Dedifferentiated amniotic fluid mesenchymal stem cell (primary cell): ENCODE data around the gene TOR1A.
A peak's percentile ranks its signal among the peaks of the same experiment; 100 is the strongest.
"Not testable (repeated sequence)": the region's sequence is repeated elsewhere in the genome, so short reads cannot be mapped to it uniquely, and the experiment has no call there.

Experiments
- DNase-seq: peaks from one replicate; pipeline ENCODE4 v3.0.0-alpha.2; 2016; ENCODE audit errors: extremely low spot score

TOR1A gene

DNA sequence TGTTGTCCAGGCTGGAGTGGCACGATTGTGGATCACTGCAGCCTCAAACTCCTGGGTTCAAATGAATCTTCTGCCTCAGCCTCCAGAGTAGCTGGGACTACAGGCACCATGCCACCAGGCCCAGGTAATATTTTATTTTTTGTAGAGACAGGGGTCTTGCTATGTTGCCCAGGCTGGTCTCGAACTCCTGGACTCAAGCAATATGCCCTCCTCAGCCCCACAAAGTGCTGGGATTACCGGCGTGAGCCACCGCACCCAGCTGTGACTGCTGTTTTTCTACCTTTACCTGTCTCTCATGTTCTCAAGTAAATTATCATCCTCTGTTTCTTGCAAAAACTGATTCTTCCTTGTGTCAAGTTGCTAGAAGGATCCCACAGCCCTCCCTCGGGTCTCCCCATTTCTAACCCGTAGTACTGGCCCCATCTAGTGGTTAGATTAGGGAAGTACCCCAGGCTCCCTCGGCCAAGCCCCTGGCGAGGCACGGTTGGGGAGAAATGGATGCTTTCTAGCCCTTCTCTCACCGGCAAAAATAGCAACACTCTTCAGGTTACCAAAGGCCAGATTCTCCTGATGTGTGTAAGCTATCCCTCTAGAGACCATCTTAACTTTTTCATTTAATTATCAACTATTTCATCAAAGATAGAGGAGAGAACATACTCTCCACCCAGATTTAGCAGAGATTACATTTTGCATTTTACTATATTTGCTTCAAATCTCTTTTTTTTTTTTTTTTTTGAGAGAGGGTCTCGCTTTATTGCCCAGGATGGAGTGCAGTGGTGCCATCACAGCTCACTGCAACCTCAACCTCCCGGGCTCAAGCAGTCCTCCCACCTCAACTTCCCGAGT is 40.2 kb downstream of the TOR1A start:
- peak; percentile 75 for DNase-seq

DNA sequence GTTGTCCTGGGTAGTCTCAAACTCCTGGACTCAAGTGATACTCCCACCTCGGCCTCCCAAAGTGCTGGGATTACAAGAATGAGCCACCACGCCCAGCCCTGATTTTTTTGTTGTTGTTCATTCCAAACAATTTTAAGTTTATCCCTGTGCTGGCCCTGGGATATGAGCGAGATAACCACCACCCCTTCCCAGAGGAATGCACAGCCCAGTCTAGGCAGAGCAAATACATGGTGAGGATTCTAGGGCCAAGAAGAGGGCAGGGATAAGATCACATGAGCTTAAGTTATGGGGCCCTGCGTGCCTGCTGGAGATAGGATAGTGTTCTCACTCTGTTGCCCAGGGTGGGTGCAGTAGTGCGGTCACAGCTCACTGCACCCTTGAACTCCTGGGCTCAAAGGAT is 42.0 kb downstream of the TOR1A start:
- no peak for DNase-seq

DNA sequence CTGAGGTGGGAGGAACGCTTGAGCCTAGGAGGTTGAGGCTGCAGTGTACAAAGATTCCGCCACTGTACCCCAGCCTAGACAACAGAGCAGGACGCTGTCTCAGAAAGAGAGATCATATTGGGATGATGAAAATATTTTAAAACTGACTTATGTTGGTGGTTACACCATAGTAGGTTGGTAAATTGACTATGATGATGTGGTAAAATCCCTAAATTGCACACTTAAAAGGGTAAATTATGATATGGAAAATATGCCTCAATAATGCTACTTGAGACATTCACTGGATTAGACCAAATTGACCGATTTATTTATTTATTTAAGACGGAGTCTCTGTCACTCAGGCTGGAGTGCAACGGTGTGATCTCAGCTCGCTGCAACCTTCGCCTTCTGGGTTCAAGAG is 42.8 kb downstream of the TOR1A start:
- no peak for DNase-seq

DNA sequence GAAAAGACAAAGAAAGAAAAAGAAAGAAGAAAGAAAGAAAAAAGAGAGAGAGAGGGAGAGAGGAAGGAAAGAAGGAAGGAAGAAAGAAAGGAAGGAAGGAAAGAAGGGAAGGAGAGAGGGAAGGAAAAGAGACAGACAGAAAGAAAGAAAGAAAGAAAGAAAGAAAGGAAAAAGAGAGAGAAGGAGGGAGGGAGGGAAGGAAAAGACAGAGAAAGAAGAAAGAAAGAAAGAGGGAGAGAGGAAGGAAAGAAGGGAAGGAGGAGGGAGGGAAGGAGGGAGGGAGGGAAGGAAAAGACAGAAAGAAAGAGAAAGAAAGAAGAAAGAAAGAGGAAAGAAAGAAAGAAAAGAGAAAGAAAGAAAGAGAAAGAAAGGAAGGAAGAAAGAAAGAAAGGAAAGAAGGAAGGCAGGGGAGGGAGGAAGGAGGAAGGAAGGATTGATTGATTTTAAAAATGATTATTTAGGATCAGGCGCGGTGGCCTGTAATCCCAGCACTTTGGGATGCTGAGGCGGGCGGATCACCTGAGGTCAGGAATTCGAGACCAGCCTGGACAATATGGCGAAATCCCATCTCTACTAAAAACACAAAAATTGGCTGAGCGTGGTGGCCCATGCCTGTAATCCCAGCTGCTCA is 44.3 kb downstream of the TOR1A start:
- no peak for DNase-seq

DNA sequence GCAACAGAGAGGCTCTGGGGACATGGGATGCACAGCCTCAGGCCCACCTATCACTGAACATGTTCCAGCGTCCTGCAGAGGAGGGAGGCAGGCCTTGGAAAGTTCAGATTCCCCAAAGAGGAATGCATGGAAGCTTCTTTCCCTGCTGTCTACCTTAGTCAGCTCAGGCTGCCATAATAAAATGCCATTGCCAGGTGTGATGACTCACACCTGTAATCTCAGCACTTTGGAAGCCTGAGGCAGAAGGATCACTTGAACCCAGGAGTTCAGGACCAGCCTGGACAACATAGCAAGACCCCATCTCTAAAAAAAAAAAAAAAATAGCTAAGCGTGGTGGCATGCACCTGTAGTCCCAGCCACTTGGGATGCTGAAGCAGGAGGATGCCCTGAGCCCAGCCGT is 45.5 kb downstream of the TOR1A start:
- no peak for DNase-seq

DNA sequence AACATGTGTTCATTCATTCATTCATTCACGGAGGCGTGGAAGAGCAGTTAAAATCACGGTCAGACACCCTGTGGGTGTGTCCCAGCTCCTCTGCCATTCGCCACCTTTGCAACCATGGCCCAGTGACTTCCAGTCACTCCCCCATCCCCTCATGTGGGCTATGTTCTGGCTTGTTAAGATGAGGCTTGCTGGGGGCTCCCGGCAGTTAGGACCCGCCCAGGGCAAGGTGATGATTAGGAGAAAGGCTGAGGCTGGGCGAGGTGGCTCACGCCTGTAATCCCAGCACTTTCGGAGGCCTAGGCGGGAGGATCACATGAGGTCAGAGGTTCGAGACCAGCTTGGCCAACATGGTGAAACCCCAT is 46.2 kb downstream of the TOR1A start:
- DNase-seq = no peak

DNA sequence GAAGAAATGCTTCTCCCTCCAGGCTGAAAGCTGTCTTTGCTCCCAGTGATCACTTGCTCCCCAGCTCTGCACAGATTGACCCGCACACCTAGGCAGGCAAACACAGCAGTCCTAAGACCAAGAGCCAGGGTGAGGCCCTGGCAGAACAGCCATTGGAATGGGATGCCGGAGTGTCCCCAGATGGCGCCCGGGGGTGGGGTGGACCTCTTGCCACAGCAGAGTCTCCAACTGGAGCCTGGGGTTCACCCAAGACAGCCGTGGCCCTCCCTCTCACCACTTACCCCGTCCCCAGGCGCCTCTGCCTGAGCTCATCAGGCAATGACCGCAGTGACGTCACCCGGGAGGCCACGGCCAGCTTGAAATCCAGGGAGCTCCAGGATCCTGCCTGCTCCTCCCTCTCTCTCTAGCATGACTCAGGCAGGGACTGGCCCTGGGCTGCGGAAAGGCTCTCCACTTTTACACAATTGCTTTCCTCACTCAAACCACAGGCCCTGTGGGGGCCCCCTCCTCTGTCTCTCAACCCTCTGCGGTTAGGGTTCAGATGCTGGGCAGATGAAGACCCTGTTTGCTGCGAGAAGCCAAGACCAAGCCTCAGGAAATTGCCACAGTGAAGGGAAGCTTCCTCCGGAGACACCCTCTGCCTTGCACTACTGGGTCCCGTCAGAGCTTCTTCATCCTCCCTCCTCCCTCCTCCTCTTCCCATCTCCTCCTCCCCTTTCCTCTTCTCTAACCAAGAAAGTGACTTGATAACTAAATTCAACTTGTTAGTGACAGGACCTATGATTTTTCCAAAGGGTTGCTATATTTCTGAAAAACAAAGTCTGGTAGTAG is 46.8 kb downstream of the TOR1A start:
- DNase-seq = peak; percentile 99

DNA sequence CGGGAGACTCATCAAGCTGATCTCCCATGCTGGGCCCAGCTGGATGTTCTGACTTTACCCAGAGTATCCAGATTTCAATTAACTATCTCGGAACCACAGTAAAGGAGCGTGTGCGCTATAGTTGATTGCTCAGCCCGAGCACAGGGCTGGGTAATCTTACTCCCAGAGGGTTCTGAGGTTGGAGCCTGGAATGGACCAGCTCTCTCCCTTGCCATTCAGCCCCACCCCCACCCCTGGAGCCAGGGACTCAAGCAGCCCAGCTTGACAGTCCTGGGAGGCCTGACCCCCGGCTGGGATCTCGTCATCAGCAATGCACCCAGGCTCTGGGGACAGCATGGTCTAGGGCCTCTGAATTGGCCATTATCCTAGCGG is 47.4 kb downstream of the TOR1A start:
- no peak for DNase-seq

DNA sequence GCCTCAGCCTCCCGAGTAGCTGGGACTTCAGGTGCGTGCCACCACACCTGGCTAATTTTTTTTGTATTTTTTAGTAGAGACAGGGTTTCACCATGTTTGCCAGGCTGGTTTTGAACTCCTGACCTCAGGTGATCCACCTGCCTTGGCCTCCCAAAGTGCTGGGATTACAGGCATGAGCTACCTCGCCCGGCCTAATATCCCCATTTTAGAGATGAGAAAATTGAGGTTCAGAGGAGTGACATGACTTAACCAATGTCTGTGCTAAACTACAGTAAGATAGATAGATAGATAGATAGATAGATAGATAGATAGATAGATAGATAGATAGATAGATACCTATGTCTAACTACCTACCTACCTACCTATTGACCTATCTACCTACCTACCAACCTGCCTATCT is 47.8 kb downstream of the TOR1A start:
- not testable (repeated sequence) for DNase-seq

DNA sequence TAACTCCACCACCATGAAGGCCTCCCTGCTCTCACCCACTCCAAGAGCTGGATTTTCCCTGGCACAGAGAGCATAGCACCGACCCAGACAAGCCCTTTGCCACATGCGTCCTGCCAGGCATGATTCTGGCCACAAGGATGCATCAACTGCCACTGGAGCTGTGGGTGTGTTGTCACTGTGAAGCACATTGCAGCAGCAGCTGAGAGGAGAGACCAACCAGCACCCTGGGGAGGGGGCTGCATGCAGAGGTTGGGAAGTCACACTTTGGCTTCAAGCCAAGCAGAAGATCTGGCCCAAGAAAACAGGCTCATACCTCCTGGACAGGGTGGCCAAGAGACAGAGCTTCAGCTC is 48.5 kb downstream of the TOR1A start:
- no peak for DNase-seq

DNA sequence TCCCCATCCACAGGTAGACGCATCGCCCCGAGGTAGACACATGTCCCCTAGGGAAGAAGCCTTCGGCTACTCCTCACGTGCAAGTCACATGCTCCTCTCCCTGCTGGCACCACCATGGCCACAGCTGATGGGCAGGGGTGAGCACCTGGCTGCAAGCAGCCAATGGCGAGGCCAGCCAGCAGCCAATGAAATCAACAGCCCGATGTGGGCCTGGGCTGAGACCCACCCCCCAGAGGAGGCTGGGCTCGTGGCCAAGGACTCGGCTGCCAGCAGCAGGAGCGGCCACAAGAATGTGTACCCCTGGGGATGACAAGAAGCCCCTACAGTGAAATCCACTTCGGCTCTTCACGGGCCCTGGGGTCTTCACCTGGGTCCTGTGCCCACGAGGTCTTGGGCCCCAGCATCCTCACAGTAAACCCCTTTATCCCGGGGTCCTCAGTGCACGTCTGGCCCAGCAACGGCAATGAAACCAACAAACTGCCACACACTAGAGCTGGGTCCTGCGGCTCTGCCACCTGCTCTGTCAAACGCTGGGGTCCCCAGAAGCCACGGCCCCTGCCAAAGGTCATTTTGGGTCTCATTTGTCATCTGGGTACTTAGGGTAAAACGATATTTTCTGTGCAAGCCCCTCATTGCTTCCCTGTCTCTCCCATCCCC is 49.0 kb downstream of the TOR1A start:
- DNase-seq = no peak

DNA sequence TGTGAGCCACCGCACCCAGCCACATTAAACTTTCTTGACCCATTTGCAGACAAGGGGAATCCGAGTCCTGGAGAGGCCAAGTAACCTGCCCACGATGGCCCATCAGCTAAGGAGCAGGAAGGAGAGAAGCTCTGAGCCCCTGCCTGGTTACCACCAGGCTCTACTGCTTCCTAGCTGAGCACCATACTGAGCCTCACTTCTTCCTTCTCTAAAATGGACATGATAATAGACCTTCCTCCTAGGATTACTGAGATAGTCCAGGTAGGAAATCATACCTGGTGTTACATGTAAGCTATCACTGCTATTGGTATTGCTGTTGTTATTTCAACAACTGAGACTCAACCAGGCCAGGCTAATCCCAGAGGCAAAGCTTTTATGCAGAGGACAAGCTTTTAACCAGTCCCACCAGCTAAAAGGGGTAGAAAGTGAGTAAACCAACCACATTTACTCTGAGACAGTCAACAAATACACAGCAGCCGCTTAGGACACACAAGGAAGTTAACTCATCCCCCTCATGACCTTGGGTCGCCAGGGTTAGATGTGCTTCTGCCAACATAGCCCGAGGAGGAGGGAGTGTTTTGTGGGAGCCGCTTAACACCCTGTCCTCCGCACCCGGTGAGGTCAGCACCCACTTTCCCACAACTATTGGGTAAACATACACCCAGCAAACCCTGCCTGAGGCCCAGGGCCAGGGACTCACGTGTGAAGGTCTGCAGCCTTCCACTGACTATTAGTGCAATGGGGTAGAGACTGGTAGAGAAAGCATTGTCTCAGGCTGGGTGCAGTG is 50.5 kb downstream of the TOR1A start:
- no peak for DNase-seq

DNA sequence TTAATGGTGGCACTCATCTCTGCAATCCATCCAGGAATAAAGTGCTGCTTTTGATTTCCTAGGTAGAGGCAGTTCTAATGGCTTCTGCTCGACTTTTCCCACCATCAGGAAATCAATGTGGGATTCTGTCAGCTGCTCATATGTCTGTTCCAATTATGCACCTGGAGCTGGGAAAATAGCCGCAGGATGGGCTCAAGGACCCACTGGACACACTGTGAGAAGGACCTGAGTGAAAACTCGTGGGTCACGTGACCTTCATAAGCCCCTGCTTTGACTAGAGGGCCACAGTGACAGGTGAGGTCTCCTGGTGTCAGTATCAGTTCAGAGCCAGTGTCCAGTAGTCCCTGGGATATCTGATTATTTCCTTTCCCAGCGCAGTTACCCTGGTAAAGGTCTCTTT is 53.2 kb downstream of the TOR1A start:
- DNase-seq = no peak

DNA sequence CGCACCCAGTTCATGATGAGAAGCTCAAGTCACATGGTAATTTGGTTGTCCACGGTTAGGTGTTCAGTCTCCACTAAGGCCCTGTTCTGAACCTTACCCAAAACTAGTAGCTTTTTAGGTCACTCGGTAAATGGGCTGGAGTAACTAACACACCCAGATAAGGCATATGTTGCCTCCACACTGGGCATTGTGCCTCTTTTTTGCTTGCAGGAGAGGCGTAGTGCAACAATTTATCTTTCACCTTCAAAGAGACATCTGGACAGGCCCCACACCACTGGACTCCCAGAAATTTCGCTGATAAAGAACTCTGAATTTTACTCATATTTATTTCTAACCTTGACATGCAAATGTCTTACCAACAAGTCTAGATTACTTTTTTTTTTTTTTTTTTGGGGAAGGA is 54.3 kb downstream of the TOR1A start:
- no peak for DNase-seq

DNA sequence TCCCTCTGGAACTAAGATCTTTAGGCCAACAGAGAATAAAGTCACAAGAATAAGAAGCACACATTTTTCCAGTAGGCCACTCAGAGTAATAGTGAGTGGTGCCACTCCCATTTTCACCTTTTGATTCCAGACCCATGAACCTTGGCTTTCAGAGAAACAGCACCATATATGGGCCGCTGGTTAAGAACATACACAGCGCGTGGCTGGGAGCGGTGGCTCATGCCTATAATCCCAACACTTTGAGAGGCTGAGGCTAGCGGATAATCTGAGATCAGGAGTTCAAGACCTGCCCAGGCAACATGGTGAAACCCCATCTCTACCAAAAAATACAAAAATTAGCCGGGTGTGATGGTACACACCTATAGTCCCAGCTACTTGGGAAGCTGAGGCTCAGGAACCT is 55.5 kb downstream of the TOR1A start:
- DNase-seq = no peak

DNA sequence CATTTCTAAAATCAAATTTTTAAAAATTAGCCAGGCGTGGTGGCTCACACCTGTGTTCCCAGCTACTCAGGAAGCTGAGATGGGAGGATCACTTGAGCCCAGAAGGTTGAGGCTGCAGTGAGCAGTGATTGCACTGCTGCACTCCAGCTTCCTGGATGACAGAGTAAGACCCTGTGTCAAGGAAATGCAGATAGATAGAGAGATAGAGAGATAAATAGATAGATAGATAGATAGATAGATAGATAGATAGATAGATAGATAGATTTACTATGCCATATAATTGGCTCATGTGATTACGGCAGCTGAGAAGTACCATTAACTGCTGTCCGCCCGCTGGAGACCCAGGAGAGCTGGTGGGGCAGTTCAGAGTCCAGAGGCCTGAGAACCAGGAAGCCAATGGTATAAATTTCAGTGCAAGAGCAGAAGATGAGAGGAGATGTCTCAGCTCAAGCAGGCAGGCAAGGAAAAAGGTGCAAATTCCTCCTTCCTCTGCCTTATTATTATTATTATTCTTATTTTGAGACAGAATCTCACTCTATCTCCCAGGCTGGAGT is 58.1 kb downstream of the TOR1A start:
- DNase-seq = no peak

DNA sequence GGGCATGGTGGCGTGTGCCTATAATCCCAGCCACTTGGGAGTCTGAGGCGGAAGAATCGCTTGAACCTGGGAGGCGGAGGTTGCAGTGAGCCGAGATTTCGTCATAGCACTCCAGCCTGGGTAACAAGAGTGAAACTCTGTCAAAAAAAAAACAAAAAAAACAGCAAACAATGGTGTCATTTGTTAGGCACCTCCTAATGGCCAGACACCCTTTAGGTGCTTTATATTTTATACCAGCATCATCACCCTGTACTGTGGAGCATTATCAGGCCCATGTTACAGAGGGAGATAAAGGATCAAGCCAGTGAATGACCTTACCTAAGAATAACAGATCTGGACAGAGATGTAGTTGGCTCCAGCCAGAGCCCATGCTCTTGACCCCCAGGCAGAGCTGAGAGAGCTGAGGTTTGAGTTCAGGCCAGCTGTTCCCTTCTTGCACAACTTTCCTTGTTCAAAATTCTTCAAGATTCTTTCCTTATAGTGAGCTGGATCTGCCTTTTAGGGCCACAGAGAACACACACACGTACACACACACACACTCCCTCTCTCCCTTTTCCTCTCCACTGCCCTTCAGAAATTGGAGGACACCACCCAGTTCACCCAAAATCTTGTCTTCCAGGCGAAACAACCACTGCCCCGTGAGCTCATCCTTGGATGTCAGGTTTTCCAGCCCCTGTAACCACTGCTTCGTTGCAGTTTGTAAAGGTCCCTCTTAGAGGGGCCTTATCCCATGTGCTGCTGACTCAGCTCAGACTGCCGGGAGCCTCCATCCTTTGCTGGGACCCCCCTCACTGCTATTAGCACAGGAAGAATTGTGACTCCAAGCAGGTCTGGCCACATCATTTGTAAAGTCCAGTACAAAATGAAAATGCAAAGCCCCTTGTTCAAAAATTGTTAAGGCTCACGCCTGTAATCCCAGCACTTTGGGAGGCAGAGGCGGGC is 60.7 kb downstream of the TOR1A start:
- DNase-seq = peak; percentile 52
